Left ventricle myocardium inferior (tissue), 1 donor: Measurements from ENCODE around the gene SNX27. TPM values are rescaled to one million over a fixed set of nuclear protein-coding genes. Genes with fewer than 3 reads are reported as not detected.

Experiments used
- DNase-seq: peaks from one replicate; pipeline ENCODE4 v3.0.0-alpha.2; 2020
- H3K27ac ChIP-seq: fragments of 200-600 bp; replicated peaks from 2 replicates; pipeline ENCODE4 v1.8.0; 2021
- H3K27me3 ChIP-seq: fragments of 200-600 bp; 2 replicates; pipeline ENCODE4 v1.8.0; 2021; ENCODE audit warnings: low read depth
- H3K36me3 ChIP-seq: fragments of 200-600 bp; 2 replicates; pipeline ENCODE4 v1.8.0; 2021
- H3K4me1 ChIP-seq: fragments of 200-600 bp; 2 replicates; pipeline ENCODE4 v1.8.0; 2021
- H3K4me3 ChIP-seq: fragments of 200-600 bp; 2 replicates; pipeline ENCODE4 v1.8.0; 2021; ENCODE audit warnings: mild to moderate bottlenecking, moderate library complexity
- H3K9me3 ChIP-seq: fragments of 200-600 bp; replicated peaks from 2 replicates; pipeline ENCODE4 v1.8.0; 2021
- CTCF ChIP-seq: fragments of 200-600 bp; IDR thresholded peaks from 2 replicates; pipeline ENCODE4 v1.8.0; 2021; ENCODE audit warnings: antibody characterized with exemption, mild to moderate bottlenecking, borderline replicate concordance
- intact Hi-C: fragments of 100-400 bp; cut with micrococcal nuclease; formaldehyde crosslinking; loops from one replicate; pipeline ENCODE4 v1.11.0; 2022
- total RNA-seq: library from RNA; stranded (reverse); fragmentation: NEBNext Ultra II Directional; extraction: Animal tissue kit (Norgen Biotek cat#: 25700); gene quantifications from one replicate; pipeline ENCODE4 v1.2.1, GENCODE V29; 2021
- donor health status: DM: no; HTN: yes; CAD: no; lungs with severe emphysema.

Gene SNX27
- total RNA-seq, 1 donor from 2014 or later, result 31.8 TPM

DNA sequence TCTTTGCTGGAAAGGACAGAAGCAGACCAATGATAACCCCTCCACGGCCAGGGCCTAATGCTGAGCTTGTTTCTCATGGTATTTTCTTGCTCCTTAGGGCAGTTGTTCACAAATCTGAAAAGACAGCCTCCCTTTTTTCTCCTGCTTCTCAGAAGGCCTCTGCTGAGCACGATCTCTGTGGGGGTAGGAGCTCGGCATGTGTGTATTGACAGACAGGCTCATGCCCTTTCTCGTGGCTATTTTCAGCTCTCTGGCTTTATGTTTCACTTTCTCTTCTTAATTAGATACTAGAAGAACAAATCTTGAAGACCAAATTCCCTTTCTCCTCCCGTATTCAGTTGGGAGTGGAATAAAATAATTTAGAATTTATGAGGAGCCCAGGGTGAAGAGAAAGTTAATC is 108.7 kb downstream of the SNX27 start:
- intact Hi-C loops, result no loop called here
- no peak for DNase-seq
- peak overlapping the region; percentile 83 for H3K27ac ChIP-seq
- H3K9me3 ChIP-seq, result no peaks in the 10 kb centered on the region
- no peak for TF ChIP-seq CTCF
- H3K4me3 ChIP-seq, result peak overlapping the region; percentile 66
- peaks cover 57% of the 10 kb centered on the region for H3K4me1 ChIP-seq
- peaks cover 41% of the 10 kb centered on the region for H3K27me3 ChIP-seq
- H3K36me3 ChIP-seq, result no peaks in the 10 kb centered on the region

GRCh38 chr1:151720974-151721787 is 109.3 kb downstream of the SNX27 start, which contains the start of gene RIIAD1:
Gene RIIAD1 (plus strand): TSS chr1:151721522. CDS start chr1:151721537, 15 bp downstream.
- H3K27me3 ChIP-seq, result peaks cover 41% of the 10 kb centered on the region
- DNase-seq, result peak; percentile 38
- H3K36me3 ChIP-seq, result no peaks in the 10 kb centered on the region
- H3K27ac ChIP-seq, result peak within 1 kb of the TSS; percentile 83
- intact Hi-C loops, result no loop called here
- peaks cover 57% of the 10 kb centered on the region for H3K4me1 ChIP-seq
- no peaks in the 10 kb centered on the region for H3K9me3 ChIP-seq
- H3K4me3 ChIP-seq, result peak within 1 kb of the TSS; percentile 66
- TF ChIP-seq CTCF, result no peak

DNA sequence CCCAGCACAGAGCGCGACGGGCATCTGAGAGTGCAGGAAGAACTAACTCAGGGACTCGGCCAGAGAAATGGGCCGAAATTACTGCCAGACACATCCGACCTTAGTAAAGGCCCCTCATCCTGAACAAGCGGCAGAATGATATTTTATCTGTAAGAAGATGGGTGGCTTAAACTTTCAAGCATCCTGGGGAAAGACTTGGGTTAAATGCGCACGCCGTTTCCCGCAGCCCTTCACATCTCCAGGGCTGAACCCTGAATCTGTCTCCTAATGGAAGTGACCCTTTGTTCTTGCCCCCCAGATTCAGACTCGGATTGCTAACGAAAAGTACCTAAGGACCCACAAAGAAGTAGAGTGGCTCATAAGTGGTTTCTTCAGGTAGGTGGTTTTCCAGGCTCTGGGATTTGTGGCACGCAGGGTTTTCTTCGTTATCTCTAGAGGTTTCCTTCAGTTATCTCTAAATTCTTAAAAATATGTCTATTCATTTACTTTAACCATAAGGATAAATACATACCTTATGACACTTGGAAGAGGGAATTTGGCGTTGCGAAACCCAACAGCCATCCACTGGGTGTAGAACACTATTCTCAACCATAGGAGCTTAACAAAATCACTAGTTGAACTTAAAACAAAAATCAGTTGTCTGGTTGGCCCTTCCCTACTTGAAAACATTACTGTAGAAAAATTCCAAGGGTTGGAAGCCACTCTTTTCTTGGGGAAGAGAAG is 110.1 kb downstream of the SNX27 start:
- Histone ChIP-seq H3K9me3 (no peaks in the 10 kb centered on the region), H3K4me1 (peaks cover 50% of the 10 kb centered on the region), H3K27me3 (peaks cover 41% of the 10 kb centered on the region), H3K4me3 (peak overlapping the region; percentile 66), H3K36me3 (no peaks in the 10 kb centered on the region), H3K27ac (peak overlapping the region; percentile 83)
- intact Hi-C loops, result no loop called here
- no peak for TF ChIP-seq CTCF
- DNase-seq, result no peak

DNA sequence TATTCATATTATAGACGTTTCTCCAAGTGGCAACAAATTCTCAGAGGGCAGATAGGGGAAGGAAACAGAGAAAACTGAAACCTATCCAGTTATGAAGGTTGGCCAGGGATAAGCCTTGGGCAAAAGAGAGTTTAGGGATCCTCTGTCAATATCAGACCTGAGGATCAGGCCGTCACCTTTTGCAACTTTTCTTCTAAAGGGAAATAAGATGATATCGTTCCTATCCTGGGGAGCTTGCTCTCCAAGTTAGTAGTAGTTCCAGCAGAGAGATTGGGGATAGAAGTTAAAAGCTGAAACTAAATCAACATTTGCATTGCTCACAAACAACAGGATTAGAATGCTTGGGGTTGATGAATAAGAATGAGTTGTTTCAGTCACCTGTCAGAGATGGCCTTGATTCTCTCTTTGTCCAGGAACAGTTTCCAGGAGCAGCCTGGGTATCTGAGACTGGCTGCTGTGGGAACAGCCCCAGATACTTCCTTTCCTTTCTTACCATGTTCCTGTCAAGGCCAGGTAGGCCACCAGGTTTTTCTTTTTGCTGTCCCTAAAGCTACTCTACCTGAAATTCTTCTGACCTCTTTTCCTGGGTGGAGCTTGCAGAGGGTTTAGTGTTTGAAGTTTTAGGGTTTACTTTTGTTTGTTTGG is 112.0 kb downstream of the SNX27 start:
- no peak overlapping the region for H3K27ac ChIP-seq
- no peak overlapping the region for H3K4me3 ChIP-seq
- peaks cover 44% of the 10 kb centered on the region for H3K4me1 ChIP-seq
- peaks cover 40% of the 10 kb centered on the region for H3K27me3 ChIP-seq
- TF ChIP-seq CTCF, result no peak
- no peaks in the 10 kb centered on the region for H3K36me3 ChIP-seq
- intact Hi-C loops, result no loop called here
- no peak for DNase-seq
- H3K9me3 ChIP-seq, result no peaks in the 10 kb centered on the region

DNA sequence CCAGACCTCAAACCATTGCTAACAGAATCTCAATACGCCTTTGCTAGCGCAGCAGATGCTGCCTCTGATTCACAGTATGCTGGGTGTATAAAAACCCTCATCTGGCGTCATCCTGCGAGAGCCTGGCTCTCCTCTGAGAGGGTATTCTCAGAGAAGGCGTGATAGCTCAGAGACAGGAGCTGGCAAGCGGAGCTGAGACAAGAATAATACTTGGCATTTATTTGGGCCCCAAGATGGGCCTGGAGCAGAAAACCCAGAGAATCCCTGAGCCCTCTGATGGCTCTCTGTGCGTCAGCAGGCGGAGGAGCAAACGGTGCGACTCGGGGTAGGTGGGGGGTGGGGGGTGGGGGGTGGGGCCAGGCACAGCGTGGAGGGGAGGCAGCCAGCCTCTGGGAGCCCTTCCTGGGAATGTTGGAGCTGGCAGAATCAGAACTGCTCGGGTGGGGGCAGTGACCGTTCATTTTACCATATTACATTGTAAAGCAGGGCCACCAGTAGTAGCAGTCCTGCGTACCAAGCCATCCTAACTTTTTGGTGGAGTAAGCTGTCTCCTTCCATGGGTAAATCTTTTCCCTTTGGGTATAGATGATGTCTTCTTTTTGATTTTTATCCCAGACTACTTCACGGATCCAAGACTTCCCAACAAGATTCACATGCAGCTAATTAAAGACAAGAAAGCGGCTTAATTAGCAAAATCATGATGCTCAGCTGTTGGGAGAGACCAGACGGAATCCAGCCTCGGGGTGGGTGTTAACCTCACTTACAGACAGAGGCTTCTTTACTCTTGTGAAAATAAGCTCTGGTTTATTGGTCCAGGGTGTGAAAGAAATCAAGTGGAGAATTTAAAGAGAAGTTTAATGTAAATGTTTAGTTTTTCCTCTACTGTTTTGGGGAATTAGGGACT is 116.6 kb downstream of the SNX27 start:
- H3K27me3 ChIP-seq, result peaks cover 40% of the 10 kb centered on the region
- intact Hi-C loops, result no loop called here
- H3K4me1 ChIP-seq, result peaks cover 11% of the 10 kb centered on the region
- H3K36me3 ChIP-seq, result no peaks in the 10 kb centered on the region
- DNase-seq, result no peak
- H3K4me3 ChIP-seq, result peak overlapping the region; percentile 51
- no peak for TF ChIP-seq CTCF
- no peaks in the 10 kb centered on the region for H3K9me3 ChIP-seq
- peak overlapping the region; percentile 60 for H3K27ac ChIP-seq
